GM18519 (cell line): ENCODE results near the gene CNGA3.

Source experiments
- ATAC-seq: cut with Tn5 transposase; IDR thresholded peaks from one replicate; pipeline ENCODE4 v1.9.1; 2021; ENCODE audit warnings: mild to moderate bottlenecking, moderate library complexity; ENCODE audit not compliant: unreplicated experiment, low FRiP score

Gene CNGA3

DNA sequence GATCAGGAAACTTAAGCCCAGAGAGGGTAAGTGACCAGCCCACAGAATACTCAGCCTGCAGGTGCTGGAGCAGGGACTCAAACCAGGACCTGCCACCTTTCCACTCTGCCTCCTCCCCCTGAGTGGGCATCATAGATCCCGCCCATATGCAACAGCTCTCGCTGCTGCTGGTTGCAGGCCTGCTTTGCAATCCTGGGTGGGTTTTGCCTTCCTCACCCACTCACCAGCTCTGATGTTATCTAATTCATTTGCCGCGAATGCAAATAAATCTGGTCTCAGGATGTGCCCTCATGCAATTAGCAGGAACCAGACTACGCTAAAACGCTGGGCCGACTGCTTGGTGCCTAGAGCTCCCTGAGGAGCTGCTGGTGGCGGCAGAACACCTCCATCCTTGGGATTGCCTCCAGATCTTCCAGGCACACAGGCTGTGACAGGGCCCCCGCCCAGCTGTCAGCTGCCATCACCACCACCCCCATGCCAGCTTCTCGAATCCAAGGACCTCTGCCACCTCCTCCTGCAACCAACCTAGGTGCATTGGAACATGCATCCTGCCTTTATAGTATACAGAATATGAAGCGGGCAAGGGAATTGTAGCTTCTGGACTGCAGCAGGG is 28.8 kb downstream of the CNGA3 start:
- ATAC-seq, result no peak

DNA sequence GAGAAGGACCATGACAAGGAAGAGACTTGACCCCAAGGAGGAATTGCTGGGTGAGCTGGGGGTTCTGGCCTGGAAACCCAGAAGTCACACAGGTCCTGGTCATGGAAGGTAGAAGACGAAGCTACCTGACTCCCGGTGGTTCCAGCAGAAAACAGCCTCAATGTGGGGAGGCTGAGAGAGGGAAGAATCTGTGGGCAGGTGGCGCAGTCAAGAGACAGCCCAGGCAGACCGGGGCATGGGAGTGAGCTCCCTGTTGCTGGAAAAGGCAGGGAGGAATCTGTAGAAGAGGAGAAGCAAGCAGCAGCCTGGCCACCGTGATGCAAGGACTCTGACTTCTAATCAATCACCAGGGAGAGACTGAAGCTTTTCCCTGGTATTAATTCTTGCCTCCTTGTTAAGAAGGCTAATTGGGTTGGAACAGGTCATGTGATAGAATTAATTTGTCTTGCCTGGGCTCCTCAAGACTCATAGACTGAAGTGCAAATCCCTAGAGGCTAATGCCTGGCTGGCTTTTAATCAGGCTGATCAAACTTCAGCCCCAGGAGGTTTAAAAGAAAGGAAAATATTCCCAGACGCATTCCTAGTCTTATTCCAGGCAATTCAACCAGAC is 30.1 kb downstream of the CNGA3 start:
- no peak for ATAC-seq

DNA sequence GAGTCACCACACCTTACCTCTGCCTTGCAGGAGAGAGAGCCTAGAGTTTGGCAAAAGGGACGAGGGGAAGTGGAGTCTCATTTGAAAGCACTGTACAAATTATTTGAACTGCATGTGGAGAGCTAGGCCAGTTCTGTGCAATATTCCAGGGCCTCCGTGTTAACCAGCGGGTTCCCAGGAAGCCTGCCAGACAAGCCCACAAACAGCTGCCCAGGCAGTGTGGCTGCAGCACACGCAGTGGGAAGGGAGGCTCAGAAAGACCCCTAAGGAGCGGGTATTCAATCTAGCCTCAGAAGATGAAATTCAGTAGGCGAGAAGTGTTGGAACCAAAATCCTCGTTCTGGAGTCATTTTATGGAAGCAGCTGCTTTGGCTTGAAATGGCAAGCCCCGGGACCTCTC is 30.7 kb downstream of the CNGA3 start:
- no peak for ATAC-seq

DNA sequence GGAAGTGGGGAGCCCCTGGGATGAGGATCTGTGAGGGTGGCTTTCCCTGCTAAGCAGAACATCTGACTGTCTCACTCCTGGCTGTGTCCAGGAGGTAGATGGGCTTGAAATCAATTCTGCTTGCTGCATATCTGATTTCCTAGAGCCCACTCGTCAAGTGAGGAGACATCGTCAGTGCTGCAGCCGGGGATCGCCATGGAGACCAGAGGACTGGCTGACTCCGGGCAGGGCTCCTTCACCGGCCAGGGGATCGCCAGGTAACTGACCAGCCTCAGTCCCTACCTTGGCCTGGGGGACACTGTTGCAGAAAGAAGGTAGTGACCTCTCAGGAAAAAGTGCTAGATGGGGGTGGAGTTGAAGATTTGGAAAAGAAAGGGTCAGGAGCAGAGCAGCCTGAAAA is 31.3 kb downstream of the CNGA3 start:
- no peak for ATAC-seq

DNA sequence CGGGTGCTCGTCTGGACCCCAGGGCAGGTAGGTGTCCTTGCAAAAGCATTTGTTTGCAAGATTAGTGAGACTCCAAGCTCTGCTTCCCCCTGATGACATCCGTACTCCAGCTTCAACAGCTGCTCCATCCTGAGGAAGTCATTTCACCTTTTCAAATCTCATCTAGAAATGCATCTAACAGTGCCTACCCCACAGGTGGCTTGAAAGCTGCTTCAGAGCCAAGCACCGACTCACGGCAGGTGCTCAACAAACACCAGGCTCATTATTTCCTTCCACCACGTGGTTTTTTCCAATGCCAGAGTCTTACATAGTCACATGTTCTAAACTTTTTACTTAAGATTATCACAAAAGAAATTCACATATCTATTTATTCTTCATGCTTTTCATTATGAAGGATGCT is 31.9 kb downstream of the CNGA3 start:
- ATAC-seq, result no peak

DNA sequence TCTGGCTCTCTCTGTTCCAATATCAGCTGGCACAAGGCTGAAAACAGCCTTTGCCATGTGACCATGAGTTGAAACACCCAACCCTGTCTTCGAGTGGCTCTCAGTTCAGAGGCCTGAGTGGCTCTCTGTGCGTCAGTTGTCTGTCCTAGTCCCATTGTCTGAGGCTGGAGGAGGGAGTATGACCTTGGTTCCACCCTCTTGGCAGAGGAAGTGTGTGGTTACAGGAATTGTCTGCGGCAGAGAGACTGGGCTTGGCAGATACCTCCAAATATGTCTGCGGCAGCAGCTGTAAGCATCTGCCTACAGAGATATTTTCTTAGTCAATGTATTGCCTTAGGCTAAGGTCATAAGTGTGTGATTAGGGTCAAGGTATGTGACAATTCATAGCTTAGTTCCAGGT is 32.6 kb downstream of the CNGA3 start:
- ATAC-seq, result no peak

DNA sequence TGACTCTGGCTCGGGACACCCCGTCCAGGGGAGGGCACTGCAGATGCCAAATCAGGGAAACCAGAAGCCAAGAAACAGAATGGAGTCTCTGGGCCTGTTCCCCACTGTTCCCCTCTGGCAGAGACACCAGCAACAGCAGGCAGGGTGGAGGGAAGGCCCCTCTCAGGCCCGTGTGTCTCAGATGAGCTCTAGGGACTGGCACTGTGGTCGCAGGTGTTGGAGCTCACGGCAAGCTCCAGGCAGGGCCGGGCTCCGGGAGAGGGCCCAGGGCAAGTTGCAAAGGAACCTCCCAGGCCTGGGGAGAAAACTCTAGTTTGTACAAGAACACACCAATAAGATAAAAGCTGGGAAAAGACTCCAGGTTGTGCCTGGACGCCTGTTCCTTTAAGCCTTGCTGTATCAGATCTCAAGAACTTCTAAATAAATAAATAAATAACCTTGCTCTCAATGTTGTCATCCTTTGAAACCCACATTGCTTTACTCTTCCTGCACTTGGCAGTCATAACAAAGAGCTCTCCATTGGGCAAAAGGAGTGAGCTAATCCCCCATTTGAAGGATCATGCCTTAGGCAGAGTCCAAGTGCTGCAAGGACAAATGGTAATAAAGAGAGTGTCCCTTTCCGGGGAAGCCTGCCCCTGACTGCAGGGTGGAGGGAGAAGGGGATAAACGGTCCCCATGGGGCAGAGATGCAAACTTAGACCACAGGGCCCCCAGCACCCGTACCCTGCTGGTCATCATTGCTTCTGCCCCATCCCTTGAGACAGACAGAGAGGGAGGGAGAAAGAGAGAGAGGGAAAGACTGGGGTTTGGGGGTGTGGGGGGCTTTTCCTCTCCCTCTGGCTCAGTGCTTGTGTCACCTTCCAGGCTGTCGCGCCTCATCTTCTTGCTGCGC is 33.3 kb downstream of the CNGA3 start:
- ATAC-seq, result no peak

DNA sequence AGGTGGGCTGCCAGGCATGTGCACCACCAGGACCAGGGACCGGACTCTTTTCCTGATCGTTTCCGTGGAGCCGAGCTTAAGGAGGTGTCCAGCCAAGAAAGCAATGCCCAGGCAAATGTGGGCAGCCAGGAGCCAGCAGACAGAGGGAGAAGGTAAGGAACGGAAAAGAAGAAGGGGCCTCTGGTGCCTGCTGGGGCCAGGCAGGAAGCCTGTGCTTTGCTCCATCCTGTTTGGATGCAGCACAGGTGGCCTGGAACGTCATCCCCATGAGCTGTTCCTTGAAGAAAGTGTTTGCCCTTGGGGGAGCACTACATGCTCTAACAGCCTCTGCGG is 33.9 kb downstream of the CNGA3 start:
- no peak for ATAC-seq

DNA sequence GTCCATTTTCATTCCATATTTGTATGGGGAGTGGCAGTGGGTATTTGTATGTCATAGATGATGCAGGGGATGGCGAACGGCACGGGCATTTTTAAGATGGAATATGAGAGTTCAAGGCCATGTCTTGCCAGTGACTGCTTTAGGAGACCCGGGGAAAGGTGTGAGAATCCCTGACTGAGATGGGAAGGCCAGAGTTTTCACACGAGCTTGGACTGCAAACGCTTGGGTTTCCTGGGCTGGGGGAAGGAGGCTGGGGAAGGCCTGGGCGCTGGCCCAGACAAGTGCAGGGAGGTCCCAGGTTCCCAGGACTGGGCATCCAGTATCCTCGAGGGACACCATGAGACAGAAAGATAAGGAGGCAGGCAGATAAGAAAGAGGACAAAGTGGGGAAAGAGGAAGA is 35.2 kb downstream of the CNGA3 start:
- no peak for ATAC-seq

DNA sequence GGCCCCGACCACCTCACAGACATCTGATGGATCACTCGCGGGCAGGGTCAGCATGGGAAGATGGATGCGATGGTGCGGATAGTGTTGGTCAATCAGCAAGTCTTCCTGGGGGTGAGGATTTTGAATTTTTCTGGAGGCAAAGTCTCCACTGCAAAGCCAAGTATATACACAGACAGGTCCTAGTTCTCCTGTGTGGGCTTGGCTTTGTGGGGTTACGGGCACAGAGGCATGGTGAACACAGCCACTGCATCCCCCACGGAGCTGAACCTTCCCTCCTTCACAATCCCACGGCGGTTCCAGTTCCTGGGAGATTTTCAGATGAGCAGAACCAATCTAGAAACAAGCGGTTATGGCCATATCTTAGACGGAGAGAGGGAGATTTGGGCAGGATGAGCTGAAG is 35.8 kb downstream of the CNGA3 start:
- no peak for ATAC-seq

DNA sequence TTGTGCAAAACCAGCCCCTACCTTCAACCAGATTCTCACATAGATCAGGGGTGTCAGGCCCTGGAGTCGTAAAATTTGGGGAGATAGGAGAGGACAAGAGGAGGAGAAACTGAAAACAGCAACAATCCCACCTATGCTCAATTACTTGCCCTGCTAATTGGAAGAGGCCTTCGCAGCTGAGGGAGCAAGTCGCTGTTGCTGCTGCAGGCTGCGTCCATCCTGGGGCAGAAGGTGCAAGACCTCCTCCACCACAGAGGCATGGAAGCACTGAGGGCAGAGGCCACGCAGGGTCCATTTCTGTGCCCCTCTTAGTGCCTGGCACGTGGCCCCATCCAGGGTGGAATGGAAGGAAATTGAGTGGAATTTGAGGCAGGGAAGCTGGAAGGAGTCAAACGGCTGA is 36.5 kb downstream of the CNGA3 start:
- no peak for ATAC-seq

DNA sequence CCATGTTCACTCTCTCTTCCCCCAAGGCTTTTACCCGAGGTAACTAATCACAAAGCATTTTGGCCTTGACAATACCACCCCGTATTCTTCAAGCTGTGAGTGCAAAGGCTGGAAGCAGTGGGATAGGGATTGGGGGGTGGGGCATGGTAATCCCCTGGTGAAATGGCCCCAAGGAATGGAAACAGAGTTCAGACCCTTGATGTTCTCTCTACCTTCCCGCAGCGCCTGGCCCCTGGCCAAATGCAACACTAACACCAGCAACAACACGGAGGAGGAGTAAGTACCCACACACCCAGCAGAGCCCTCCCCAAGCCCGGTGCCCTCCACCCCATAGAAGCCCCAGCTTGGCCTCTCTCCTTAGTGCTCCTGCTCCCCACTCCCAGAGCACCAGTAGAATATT is 36.9 kb downstream of the CNGA3 start:
- ATAC-seq, result no peak

DNA sequence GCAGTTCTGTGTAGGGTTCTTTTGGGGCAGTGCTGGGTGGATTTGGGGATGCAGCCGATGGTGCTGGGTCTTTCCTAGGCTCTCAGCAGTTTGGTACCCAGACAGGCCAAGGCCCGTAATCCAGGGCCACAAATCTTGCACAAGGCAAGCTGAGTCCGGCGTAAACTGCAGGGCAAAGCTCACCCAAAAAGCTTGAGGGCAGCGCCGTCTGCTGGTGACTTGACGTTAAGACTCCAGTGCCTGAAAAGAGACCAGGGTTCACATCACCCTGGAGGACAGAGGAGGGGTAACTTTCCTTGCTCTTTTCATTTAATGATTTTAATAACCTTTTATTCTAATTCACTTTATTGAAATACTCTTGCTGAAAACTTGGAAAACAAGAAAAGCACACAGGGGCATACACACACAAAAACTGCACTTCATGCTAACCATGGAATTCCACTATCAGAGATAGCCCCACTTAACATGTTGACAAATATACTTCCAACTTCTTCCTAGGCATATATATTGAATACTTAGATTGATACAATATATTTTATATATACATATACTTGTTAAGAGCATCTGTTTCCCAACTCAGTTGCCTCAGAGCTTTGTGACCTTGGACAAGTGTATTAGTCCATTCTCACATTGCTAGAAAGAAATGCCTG is 38.9 kb downstream of the CNGA3 start:
- ATAC-seq, result no peak

DNA sequence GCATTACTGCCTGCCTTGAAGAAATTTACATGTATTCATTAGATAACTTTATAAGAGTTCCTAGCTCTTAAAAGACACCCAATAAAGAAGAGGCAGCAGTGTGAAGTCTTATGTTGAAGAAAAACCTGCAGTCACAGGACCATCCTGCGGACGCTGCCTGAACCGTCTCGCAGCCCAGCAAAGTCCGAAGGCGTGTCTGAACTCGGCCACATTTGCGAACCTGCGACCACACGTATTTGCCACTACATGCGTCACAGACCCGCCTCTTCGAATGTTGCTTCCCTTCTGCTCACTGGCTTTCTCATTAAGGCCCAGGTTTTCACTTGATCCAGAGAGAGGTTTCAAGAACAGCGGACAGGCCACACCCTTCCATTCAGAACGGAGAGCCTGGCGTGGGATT is 41.2 kb downstream of the CNGA3 start:
- no peak for ATAC-seq

DNA sequence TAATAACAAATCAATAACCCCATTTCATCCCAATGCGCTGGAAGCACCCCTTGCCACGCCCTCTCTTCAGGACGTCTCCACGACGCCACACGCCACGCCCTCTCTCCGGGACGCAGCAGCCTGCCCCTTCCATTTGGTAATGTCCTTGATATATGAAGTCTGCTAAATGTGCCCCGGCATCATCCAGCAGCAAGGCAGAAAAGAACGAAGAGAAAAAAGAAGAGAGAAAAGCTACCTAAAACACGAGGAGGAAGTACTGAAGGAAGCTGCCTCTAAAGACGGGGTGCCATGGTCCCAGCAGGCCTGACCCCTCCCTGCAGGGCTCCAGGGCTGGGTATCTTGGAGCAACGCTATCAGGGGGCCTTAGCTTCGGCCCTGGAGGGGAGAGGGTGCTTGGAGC is 41.8 kb downstream of the CNGA3 start:
- ATAC-seq, result no peak

DNA sequence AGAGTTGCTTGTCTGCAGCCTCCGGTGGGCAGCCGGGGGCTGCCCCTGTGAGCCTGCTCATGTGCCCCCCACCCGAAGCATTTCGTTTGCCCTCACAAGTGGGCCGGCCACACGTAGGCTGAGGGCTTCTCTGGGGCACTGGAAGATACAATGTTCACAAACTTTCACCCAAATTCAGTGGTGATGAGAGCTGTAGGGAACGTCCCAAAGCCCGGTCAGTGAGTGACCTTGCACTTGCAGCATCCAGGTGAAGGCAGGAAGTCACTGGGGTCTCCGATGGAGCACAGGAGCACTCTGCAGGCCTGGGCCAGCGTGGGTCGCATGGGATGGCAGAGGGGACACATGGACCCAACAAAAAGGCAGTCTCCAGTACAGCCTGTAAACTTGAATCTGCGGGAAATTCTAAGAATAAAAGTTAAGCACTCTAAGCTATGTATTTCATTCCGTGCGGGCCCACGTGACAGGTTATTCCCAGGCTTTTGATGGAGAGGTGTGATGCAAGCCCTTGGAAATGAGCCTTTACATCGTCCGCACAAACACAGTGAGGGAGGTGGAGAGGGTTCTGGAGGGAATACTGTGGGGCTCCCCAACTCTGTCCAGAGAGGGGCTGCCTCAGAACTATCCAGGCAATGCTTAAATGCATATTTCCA is 42.5 kb downstream of the CNGA3 start:
- no peak for ATAC-seq

DNA sequence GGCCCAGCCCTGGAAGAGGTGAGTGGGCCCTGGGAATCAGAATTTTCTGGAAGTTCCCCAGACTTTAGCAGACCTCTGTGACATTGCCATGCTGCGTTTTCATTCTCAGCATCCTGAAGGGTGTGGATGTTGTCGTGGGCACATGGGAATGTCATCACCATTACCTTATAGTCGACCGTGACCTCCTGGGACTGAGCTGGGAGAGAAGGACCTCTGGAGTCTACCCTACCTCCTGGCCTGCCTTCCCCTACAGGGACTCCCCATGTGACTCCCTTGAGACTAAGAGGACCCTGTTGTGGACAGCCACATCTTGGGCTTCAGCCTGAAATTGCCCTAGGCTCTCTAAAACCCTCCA is 43.0 kb downstream of the CNGA3 start:
- ATAC-seq, result no peak

DNA sequence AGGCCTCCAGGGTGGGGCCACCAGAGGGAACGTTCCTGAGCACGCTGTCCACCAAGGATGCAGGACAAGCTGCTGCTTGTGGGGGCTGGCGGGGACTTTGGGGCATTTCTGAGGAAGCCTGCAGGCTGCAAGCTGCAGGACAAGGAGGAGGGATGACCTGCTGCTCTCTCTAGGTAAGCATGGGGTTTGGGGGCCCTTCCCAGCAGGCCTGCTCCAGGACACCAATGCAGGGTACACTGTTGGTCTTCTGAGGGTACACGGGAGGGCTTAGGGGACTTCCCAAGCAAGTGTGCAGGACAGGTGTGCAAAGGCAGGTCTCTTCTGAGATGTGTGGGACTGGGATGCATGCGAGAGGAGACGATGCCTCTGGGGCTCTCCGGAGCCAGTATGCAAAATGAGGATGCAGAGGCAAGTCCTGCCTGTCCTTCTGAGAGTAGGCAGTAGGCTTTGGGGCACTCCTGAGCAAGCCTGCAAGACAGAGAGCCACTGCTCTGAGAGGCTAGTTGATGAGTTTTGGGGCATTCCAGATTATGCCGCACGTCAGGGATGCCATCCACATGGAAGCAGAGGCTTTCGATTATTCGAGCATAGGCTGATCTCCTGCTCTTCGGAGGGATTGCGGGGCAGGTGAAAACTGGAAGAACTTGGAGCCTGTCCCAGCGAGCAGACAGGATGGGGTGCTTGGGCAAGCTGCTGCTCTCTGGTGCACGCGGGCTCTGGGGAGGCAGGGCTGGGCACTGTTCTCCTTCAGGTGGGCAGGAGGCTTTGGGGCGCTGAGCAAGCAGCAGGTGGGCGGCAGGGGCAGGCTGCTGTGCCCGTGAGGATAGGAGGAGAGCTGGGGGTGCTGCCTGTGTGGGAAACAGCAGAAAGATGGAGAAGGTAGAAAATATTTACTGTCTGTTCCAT is 44.6 kb downstream of the CNGA3 start:
- ATAC-seq, result no peak

DNA sequence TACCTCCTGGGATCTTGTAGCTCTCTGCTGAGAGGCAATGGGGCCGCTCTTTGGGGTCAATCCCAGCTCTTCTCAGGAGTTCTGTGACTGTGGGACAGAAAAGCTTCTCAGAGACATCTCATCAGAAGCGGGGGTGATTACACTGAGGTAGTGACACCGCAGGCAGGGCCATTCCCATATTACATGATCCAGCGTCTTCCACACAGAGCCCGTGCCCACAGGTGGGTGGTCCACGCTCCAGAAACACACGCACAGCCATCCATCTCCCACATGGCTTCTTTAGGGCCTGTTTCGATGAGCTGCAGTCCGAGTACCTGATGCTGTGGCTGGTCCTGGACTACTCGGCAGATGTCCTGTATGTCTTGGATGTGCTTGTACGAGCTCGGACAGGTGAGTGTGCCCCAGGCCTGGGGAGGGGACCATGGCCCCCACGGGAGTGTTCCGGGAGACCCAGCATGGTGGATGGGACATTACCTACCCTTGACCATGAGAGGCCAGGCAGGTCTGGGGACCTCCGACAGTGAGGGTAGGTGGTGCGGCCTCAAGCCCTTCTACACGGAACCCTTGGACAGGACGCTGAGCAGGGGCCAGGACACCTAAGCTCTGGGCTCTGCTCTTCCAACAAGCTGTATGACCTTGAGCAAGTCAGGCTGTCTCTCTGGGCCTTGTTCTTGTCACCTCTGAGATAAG is 45.5 kb downstream of the CNGA3 start:
- no peak for ATAC-seq
